ENCODE data around the gene FGD4. TPM values are rescaled to one million over a fixed set of nuclear protein-coding genes. Genes with fewer than 3 reads are reported as not detected.
"Not testable (repeated sequence)": the region's sequence is repeated elsewhere in the genome, so short reads cannot be mapped to it uniquely, and the experiment has no call there.

Gene FGD4
- total RNA-seq, 3 donors from 2014 or later = 50.5 to 57.8 (median 56.3) TPM

DNA sequence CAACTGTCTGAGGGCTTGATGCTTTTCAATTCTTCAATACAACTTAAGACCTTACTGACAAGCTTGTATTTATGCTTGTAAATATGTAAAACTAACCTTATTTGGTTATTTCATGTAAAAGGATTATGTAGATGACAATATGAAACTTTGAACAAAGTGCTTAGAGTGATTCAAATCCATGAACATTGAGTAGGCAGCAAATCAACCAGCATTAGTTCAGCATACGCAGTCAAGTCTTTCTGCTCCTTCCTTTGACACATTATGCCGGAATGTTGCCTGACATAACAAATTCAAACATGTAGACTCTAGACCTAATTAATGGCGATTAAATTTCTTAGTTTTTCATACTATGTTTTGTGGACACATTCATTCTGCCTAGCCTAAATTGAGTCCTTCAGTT, 105.2 kb downstream of the FGD4 start:
- Histone ChIP-seq H3K27ac (no peak overlapping the region), H3K4me1 (no peaks in the 10 kb centered on the region), H3K36me3 (no peaks in the 10 kb centered on the region), H3K27me3 (no peaks in the 10 kb centered on the region), H3K9me3 (no peaks in the 10 kb centered on the region), H3K4me3 (no peak overlapping the region)
- no peak for DNase-seq (ENCODE audit: low spot score in 2 of 2)
- intact Hi-C loops (cut with DNase I; ENCODE audit: low total_unique reads) = no loop called here
- TF ChIP-seq POLR2AphosphoS5 (IDR thresholded peaks at IDR 0.05) (no peak), POLR2A (IDR thresholded peaks at IDR 0.05) (no peak)
- TF ChIP-seq, protein P1, sequence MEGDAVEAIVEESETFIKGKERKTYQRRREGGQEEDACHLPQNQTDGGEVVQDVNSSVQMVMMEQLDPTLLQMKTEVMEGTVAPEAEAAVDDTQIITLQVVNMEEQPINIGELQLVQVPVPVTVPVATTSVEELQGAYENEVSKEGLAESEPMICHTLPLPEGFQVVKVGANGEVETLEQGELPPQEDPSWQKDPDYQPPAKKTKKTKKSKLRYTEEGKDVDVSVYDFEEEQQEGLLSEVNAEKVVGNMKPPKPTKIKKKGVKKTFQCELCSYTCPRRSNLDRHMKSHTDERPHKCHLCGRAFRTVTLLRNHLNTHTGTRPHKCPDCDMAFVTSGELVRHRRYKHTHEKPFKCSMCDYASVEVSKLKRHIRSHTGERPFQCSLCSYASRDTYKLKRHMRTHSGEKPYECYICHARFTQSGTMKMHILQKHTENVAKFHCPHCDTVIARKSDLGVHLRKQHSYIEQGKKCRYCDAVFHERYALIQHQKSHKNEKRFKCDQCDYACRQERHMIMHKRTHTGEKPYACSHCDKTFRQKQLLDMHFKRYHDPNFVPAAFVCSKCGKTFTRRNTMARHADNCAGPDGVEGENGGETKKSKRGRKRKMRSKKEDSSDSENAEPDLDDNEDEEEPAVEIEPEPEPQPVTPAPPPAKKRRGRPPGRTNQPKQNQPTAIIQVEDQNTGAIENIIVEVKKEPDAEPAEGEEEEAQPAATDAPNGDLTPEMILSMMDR (IDR thresholded peaks at IDR 0.05) = no peak

DNA sequence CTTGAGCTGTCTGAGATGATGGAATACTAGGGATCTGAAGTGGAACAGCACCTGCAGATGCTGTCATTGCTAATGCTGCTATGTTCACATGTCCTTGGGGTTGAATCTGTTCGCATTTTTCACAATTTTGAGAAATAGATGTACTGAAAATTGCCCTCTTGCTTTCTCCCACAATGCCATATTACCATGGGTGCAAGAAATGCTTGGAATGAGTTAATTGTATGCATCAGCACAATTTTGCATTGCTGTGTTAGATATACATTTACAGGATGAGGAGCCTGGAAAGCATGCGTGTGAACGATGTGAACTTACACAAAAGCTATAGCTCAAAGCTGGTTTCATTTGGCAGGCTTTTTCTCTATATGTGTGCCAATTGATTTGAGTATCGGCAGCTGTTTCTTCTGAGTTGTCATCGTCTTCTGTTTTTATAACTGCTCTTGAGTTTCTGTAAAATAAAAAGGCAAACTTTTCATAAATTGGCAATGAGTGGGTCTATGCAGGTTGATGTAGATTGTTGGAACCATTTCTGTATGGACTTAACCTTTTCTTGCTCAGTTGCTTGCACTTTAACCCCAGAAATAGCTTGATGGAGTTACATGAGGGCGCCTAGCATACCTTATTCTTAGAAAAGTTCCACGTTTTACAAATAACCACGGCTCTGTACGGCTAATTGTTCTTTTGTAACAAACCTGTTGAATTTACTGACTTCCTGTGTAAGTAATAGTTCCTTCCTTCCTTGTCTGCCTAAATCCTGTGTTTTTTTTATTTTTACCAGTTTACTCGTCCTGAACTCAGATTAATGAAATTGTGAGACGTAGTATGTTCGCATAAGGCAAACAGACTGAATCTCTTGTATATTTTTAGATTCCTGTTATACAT, 105.9 kb downstream of the FGD4 start:
- TF ChIP-seq POLR2AphosphoS5 (IDR thresholded peaks at IDR 0.05) (no peak), POLR2A (IDR thresholded peaks at IDR 0.05) (no peak)
- TF ChIP-seq, protein P1 (IDR thresholded peaks at IDR 0.05) = no peak
- no peak for DNase-seq (ENCODE audit: low spot score in 2 of 2)
- no peak overlapping the region for H3K27ac ChIP-seq

DNA sequence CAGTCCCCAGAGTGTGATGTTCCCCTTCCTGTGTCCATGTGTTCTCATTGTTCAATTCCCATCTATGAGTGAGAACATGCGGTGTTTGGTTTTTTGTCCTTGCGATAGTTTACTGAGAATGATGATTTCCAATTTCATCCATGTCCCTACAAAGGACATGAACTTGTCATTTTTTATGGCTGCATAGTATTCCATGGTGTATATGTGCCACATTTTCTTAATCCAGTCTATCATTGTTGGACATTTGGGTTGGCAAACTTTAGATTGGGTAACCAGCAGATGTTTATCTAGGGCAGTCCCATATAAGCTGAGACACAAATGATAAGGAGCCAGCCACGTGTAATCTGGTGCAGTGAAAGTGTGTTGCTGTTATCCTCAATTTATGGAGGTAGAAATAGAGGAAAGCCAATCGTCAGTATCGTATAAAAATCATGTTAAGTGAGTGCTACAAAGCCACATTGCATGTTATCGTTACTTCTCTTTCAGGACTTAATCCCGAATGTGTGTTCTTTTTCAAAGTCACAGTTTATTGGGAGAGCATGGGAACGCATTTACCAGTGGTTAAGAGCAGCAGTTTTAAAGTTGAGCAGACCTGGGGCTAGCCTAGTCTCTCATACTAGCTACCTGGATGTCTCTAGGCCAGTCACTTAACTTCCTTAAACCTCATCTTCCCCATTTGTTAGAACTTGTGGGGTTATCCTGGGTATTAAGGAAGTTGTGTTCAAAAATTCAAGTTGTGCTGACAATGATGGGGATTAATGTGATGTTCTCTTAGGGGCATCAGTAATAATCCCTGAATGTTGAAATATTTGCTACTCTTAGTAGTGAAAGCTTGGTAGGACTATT, 108.0 kb downstream of the FGD4 start:
- intact Hi-C loops (cut with DNase I; ENCODE audit: low total_unique reads); H3K4me1 ChIP-seq; H3K4me3 ChIP-seq; H3K27me3 ChIP-seq; H3K27ac ChIP-seq; DNase-seq (ENCODE audit: low spot score in 2 of 2); H3K9me3 ChIP-seq; H3K36me3 ChIP-seq: not testable (repeated sequence)

More for the DNA sequence above, 105.9 kb downstream of the FGD4 start:
- Histone ChIP-seq H3K4me1 (no peaks in the 10 kb centered on the region), H3K9me3 (no peaks in the 10 kb centered on the region), H3K27me3 (no peaks in the 10 kb centered on the region), H3K36me3 (no peaks in the 10 kb centered on the region), H3K4me3 (no peak overlapping the region)
- intact Hi-C loops (cut with DNase I; ENCODE audit: low total_unique reads) = no loop called here

DNA sequence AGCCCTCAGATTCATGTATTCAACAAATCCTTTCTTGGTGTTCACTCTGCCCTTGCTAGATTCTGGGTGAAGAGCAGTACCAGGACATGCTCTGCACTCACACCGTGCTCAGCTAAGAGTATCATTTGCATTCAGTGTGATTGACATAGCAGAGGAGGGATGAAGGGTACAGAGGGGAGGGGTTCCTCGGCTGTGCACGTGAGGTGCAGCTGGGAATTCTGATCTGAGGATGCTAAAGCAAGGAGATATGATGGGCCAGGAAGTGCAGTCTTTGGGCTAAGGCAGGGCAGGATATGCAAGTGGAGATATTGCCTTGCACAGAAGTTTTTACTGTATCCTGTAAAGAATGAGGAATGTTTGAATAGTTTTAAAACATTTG, 108.6 kb downstream of the FGD4 start:
- Histone ChIP-seq H3K27ac (no peak overlapping the region), H3K27me3 (no peaks in the 10 kb centered on the region), H3K9me3 (no peaks in the 10 kb centered on the region), H3K4me1 (no peaks in the 10 kb centered on the region), H3K36me3 (no peaks in the 10 kb centered on the region), H3K4me3 (no peak overlapping the region)
- intact Hi-C loops (cut with DNase I; ENCODE audit: low total_unique reads) = no loop called here
- TF ChIP-seq, protein P1 (IDR thresholded peaks at IDR 0.05) = no peak
- TF ChIP-seq POLR2AphosphoS5 (IDR thresholded peaks at IDR 0.05) (no peak), POLR2A (IDR thresholded peaks at IDR 0.05) (no peak)
- DNase-seq (ENCODE audit: low spot score in 2 of 2) = no peak

DNA sequence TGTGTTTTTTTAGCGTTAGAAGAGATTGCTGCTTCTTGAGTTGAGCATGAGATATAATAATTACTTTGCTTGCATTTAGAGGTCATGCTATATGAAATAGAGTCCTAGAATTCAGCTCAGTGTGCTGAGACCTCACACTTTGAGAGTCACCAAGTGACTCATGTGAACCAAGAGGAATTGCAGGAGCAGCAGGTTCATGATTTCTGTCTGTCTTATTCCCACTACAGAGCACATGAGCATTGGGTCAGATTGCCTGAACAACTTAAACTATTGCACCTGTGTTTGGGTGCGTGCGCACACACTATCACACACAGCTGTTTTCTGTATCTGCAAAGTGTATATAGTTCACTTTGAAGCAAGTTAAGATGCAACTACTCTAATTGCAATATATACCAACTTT, 109.3 kb downstream of the FGD4 start:
- Histone ChIP-seq H3K9me3 (no peaks in the 10 kb centered on the region), H3K4me3 (no peak overlapping the region), H3K27ac (no peak overlapping the region), H3K4me1 (no peaks in the 10 kb centered on the region), H3K36me3 (no peaks in the 10 kb centered on the region), H3K27me3 (no peaks in the 10 kb centered on the region)
- TF ChIP-seq POLR2A (IDR thresholded peaks at IDR 0.05) = no peak
- TF ChIP-seq POLR2AphosphoS5 (IDR thresholded peaks at IDR 0.05) = no peak
- TF ChIP-seq, protein P1 (IDR thresholded peaks at IDR 0.05) = no peak
- no peak for DNase-seq (ENCODE audit: low spot score in 2 of 2)
- intact Hi-C loops (cut with DNase I; ENCODE audit: low total_unique reads) = no loop called here
